Prostate gland (tissue), 2 donors: ENCODE results near the gene SYVN1.
"Not testable (repeated sequence)": the region's sequence is repeated elsewhere in the genome, so short reads cannot be mapped to it uniquely, and the experiment has no call there.

Source experiments
- POLR2A ChIP-seq: fragments of 450-650 bp; IDR thresholded peaks from one replicate; pipeline ENCODE4 v1.6.1; 2016; ENCODE audit warnings: antibody characterized with exemption, mild to moderate bottlenecking
- TF ChIP-seq, protein P1 (sequence below), 4 experiments: fragments of 200-600 bp in 2 of 4; fragments of 450-650 bp in 2 of 4; sonication (generic) in 2 of 4; IDR thresholded peaks; 1 replicate in 3 of 4; 2 replicates in 1 of 4; pipeline ENCODE4 v1.5.1; 2016 to 2019; ENCODE audit warnings: antibody characterized with exemption in 4 of 4, mild to moderate bottlenecking in 2 of 4, moderate library complexity in 2 of 4

- not testable (repeated sequence) for TF ChIP-seq POLR2A
- TF ChIP-seq, protein P1, sequence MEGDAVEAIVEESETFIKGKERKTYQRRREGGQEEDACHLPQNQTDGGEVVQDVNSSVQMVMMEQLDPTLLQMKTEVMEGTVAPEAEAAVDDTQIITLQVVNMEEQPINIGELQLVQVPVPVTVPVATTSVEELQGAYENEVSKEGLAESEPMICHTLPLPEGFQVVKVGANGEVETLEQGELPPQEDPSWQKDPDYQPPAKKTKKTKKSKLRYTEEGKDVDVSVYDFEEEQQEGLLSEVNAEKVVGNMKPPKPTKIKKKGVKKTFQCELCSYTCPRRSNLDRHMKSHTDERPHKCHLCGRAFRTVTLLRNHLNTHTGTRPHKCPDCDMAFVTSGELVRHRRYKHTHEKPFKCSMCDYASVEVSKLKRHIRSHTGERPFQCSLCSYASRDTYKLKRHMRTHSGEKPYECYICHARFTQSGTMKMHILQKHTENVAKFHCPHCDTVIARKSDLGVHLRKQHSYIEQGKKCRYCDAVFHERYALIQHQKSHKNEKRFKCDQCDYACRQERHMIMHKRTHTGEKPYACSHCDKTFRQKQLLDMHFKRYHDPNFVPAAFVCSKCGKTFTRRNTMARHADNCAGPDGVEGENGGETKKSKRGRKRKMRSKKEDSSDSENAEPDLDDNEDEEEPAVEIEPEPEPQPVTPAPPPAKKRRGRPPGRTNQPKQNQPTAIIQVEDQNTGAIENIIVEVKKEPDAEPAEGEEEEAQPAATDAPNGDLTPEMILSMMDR (IDR thresholded peaks at IDR 0.05), result not testable (repeated sequence)
These were observed 40.3 kb upstream of the SYVN1 start for GRCh38 chr11:65174571-65175010.
